ENCODE data around the gene ZC3H7A. TPM values are rescaled to one million over a fixed set of nuclear protein-coding genes. Genes with fewer than 3 reads are reported as not detected.
A peak's percentile ranks its signal among the peaks of the same experiment; 100 is the strongest.

ZC3H7A gene
- total and polyA plus RNA-seq, 2 experiments from 2014 or later: 44.7 to 55.5 TPM

GRCh38 chr16:11712122-11712521 is 84.9 kb downstream of the ZC3H7A start:
- Histone ChIP-seq H3K27me3 (no peaks in the 10 kb centered on the region), H3K36me3 (peaks cover 6% of the 10 kb centered on the region), H3K27ac (peak overlapping the region; percentile 27), H3K9me3 (ENCODE audit: low read depth) (no peaks in the 10 kb centered on the region), H3K4me3 (no peak overlapping the region), H3K4me1 (ENCODE audit: low read depth) (peaks cover 9% of the 10 kb centered on the region)
- no peak for TF ChIP-seq CTCF (IDR thresholded peaks at IDR 0.05; ENCODE audit: low read depth, low read length)
- DNase-seq (ENCODE audit: low read depth in 1 of 2, low spot score in 1 of 2): no peak

GRCh38 chr16:11711662-11712061 is 85.4 kb downstream of the ZC3H7A start:
- H3K27ac ChIP-seq: peak overlapping the region; percentile 27
- H3K36me3 ChIP-seq: peaks cover 6% of the 10 kb centered on the region
- no peak overlapping the region for H3K4me3 ChIP-seq
- H3K4me1 ChIP-seq (ENCODE audit: low read depth): peaks cover 9% of the 10 kb centered on the region
- H3K9me3 ChIP-seq (ENCODE audit: low read depth): no peaks in the 10 kb centered on the region
- no peak for DNase-seq (ENCODE audit: low read depth in 1 of 2, low spot score in 1 of 2)
- no peak for TF ChIP-seq CTCF (IDR thresholded peaks at IDR 0.05; ENCODE audit: low read depth, low read length)
- H3K27me3 ChIP-seq: no peaks in the 10 kb centered on the region

GRCh38 chr16:11708421-11708820 is 88.6 kb downstream of the ZC3H7A start:
- no peaks in the 10 kb centered on the region for H3K9me3 ChIP-seq (ENCODE audit: low read depth)
- H3K27ac ChIP-seq: no peak overlapping the region
- peaks cover 19% of the 10 kb centered on the region for H3K4me1 ChIP-seq (ENCODE audit: low read depth)
- H3K27me3 ChIP-seq: no peaks in the 10 kb centered on the region
- H3K4me3 ChIP-seq: no peak overlapping the region
- no peak for TF ChIP-seq CTCF (IDR thresholded peaks at IDR 0.05; ENCODE audit: low read depth, low read length)
- peak in 1 of 2 donors; percentile 23 for DNase-seq (ENCODE audit: low read depth in 1 of 2, low spot score in 1 of 2)
- H3K36me3 ChIP-seq: peaks cover 1% of the 10 kb centered on the region

GRCh38 chr16:11707679-11708197 is 89.3 kb downstream of the ZC3H7A start:
- no peak for TF ChIP-seq CTCF (IDR thresholded peaks at IDR 0.05; ENCODE audit: low read depth, low read length)
- Histone ChIP-seq H3K4me1 (ENCODE audit: low read depth) (peaks cover 19% of the 10 kb centered on the region), H3K36me3 (peaks cover 6% of the 10 kb centered on the region), H3K9me3 (ENCODE audit: low read depth) (no peaks in the 10 kb centered on the region), H3K27me3 (no peaks in the 10 kb centered on the region), H3K4me3 (no peak overlapping the region), H3K27ac (no peak overlapping the region)
- DNase-seq (ENCODE audit: low read depth in 1 of 2, low spot score in 1 of 2): no peak

GRCh38 chr16:11706180-11706742 is 90.8 kb downstream of the ZC3H7A start:
- no peaks in the 10 kb centered on the region for H3K9me3 ChIP-seq (ENCODE audit: low read depth)
- H3K4me3 ChIP-seq: no peak overlapping the region
- peaks cover 15% of the 10 kb centered on the region for H3K4me1 ChIP-seq (ENCODE audit: low read depth)
- no peak for DNase-seq (ENCODE audit: low read depth in 1 of 2, low spot score in 1 of 2)
- H3K36me3 ChIP-seq: peaks cover 7% of the 10 kb centered on the region
- no peak for TF ChIP-seq CTCF (IDR thresholded peaks at IDR 0.05; ENCODE audit: low read depth, low read length)
- no peak overlapping the region for H3K27ac ChIP-seq
- no peaks in the 10 kb centered on the region for H3K27me3 ChIP-seq
